Body of pancreas (tissue), 4 donors: ENCODE measurements around the gene N4BP2.

Experiments
- CTCF ChIP-seq, 7 experiments: fragments of 450-650 bp in 4 of 7; fragments of 200-600 bp in 3 of 7; sonication (generic) in 3 of 7; IDR thresholded peaks; one replicate each; pipeline ENCODE4 v1.5.1; 2016 to 2019; ENCODE audit warnings: antibody characterized with exemption in 7 of 7
- POLR2A ChIP-seq, 3 donors: fragments of 450-650 bp; IDR thresholded peaks; one replicate each; pipeline ENCODE4 v1.6.1; 2016; ENCODE audit warnings: antibody characterized with exemption in 3 of 3, mild to moderate bottlenecking in 2 of 3

- TF ChIP-seq POLR2A (IDR thresholded peaks at IDR 0.05) (no peak), CTCF (IDR thresholded peaks at IDR 0.05) (no peak)
Observed at GRCh38 chr4:40204507-40205258, 148.0 kb downstream of the N4BP2 start.
